Erythroblast (primary cell): ENCODE data around the gene RAB38.

ENCODE experiments used
- GATA1 ChIP-seq: IDR thresholded peaks from 2 replicates; pipeline ENCODE4 v1.6.1; 2011; ENCODE audit warnings: low read depth, mild to moderate bottlenecking, control low read depth, low read length, moderate library complexity
- POLR2A ChIP-seq: IDR thresholded peaks from 2 replicates; pipeline ENCODE4 v1.6.1; 2011; ENCODE audit warnings: mild to moderate bottlenecking, low read length

DNA sequence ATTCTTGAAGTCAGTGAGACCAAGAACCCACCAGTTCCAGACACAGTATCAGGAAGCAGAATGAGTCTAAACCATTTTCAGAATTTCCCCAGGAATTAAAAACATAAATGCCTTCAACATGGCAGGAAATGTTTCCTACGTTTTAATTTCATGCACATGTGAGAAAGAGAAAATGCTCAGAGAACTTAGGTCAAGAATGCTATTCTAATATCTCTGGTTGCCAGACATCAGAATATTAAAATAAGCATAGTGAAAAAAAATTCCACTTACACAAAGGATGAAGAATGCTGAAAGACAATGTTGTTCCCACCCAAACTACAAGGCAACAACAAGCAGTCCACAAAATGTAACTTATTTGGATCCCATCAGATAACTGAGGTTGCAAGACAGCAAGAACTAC lies 104.8 kb downstream of the RAB38 start:
- no peak for TF ChIP-seq POLR2A
- TF ChIP-seq GATA1: no peak
